ENCODE results near the gene PDE4A. TPM values are rescaled to one million over a fixed set of nuclear protein-coding genes. Genes with fewer than 3 reads are reported as not detected.
"Not testable (repeated sequence)": the region's sequence is repeated elsewhere in the genome, so short reads cannot be mapped to it uniquely, and the experiment has no call there.

Gene PDE4A
- total and polyA plus RNA-seq, 4 donors: 10.3 to 23.6 (median 12.8) TPM

DNA sequence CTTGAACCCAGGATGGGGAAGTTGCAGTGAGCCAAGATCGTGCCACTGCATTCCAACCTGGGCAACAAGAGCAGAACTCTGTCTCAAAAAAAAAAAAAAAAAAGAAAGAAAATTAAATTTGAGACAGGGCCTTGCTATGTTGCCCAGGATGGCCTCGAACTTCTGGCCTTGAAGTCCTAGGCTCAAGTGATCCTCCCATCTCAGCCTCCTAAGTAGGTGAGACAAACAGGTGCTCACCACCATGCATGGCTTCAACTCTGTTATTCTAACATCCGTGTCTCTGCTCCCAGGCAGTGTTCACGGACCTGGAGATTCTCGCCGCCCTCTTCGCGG, 40.3 kb downstream of the PDE4A start:
- Histone ChIP-seq H3K4me1 (ENCODE audit: control insufficient read depth in 5 of 5, insufficient read depth in 5 of 5, low read length in 5 of 5) (peaks cover 0 to 6% (median 0%) of the 10 kb centered on the region in 5 donors), H3K4me3 (no peak overlapping the region), H3K9me3 (ENCODE audit: control insufficient read depth in 4 of 4, insufficient read depth in 3 of 4, low read length in 3 of 4) (no peaks in the 10 kb centered on the region), H3K27ac (ENCODE audit: low read depth in 1 of 2, low read length in 1 of 2) (peak overlapping the region in 1 of 2 donors; percentile 14), H3K36me3 (ENCODE audit: control insufficient read depth in 4 of 4, insufficient read depth in 4 of 4, low read length in 4 of 4) (peaks cover 0 to 25% (median 2%) of the 10 kb centered on the region in 4 donors), H3K27me3 (ENCODE audit: control insufficient read depth in 3 of 3, insufficient read depth in 3 of 3, low read length in 2 of 3) (no peaks in the 10 kb centered on the region), H3K9ac (ENCODE audit: insufficient read depth in 1 of 2, low read length in 2 of 2) (no peak overlapping the region)
- 36 to 51% methylated on average over 8 of the region's 8 CpGs for WGBS, 2 donors
- TF ChIP-seq, protein P1, sequence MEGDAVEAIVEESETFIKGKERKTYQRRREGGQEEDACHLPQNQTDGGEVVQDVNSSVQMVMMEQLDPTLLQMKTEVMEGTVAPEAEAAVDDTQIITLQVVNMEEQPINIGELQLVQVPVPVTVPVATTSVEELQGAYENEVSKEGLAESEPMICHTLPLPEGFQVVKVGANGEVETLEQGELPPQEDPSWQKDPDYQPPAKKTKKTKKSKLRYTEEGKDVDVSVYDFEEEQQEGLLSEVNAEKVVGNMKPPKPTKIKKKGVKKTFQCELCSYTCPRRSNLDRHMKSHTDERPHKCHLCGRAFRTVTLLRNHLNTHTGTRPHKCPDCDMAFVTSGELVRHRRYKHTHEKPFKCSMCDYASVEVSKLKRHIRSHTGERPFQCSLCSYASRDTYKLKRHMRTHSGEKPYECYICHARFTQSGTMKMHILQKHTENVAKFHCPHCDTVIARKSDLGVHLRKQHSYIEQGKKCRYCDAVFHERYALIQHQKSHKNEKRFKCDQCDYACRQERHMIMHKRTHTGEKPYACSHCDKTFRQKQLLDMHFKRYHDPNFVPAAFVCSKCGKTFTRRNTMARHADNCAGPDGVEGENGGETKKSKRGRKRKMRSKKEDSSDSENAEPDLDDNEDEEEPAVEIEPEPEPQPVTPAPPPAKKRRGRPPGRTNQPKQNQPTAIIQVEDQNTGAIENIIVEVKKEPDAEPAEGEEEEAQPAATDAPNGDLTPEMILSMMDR (IDR thresholded peaks at IDR 0.05; ENCODE audit: control extremely low read depth, extremely low read depth): no peak
- no peak for DNase-seq
- ATAC-seq (ENCODE audit: insufficient read depth, low FRiP score): no peak

DNA sequence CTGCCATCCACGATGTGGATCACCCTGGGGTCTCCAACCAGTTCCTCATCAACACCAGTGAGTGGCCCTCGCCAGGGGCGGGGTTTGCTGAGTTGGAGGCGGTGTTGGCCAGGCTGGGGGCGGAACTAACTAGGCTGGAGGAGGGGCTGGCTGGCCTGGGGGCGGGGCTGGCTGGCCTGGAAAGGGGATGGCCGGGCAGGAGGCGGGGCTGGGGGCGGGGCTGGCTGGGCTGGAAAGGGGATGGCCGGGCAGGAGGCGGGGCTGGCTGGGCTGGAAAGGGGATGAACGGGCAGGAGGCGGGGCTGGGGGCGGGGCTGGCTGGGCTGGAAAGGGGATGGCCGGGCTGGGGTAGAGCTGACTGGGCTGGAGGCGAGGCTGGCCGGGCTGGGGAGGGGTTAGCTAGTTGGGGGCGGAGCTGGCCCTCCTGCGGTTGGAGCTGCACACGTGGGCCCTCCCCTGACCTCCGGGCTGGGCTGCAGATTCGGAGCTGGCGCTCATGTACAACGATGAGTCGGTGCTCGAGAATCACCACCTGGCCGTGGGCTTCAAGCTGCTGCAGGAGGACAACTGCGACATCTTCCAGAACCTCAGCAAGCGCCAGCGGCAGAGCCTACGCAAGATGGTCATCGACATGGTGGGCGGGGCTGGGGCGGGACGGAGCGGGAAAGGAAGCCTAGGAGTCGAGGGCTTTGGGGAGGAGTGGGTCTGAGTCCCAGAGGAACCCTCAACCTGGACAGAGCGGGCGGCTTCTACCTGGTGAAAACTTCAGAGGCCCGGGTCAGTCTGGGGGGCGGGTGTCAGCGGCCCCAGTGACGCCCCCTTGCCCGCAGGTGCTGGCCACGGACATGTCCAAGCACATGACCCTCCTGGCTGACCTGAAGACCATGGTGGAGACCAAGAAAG, 41.0 kb downstream of the PDE4A start:
- TF ChIP-seq, protein P1 (IDR thresholded peaks at IDR 0.05; ENCODE audit: control extremely low read depth, extremely low read depth): no peak
- Histone ChIP-seq H3K9ac (ENCODE audit: insufficient read depth in 1 of 2, low read length in 2 of 2) (no peak overlapping the region), H3K36me3 (ENCODE audit: control insufficient read depth in 4 of 4, insufficient read depth in 4 of 4, low read length in 4 of 4) (peaks cover 0 to 25% (median 2%) of the 10 kb centered on the region in 4 donors), H3K4me1 (ENCODE audit: control insufficient read depth in 5 of 5, insufficient read depth in 5 of 5, low read length in 5 of 5) (peaks cover 0 to 6% (median 0%) of the 10 kb centered on the region in 5 donors), H3K4me3 (no peak overlapping the region), H3K27ac (ENCODE audit: low read depth in 1 of 2, low read length in 1 of 2) (peak overlapping the region in 1 of 2 donors; percentile 45), H3K27me3 (ENCODE audit: control insufficient read depth in 3 of 3, insufficient read depth in 3 of 3, low read length in 2 of 3) (no peaks in the 10 kb centered on the region), H3K9me3 (ENCODE audit: control insufficient read depth in 4 of 4, insufficient read depth in 3 of 4, low read length in 3 of 4) (no peaks in the 10 kb centered on the region)
- WGBS, 2 donors: 9 to 13% methylated on average over 37 to 45 of the region's 45 CpGs
- ATAC-seq (ENCODE audit: insufficient read depth, low FRiP score) (peak; percentile 98), DNase-seq (peak; percentile 87 to 97 (median 88))

DNA sequence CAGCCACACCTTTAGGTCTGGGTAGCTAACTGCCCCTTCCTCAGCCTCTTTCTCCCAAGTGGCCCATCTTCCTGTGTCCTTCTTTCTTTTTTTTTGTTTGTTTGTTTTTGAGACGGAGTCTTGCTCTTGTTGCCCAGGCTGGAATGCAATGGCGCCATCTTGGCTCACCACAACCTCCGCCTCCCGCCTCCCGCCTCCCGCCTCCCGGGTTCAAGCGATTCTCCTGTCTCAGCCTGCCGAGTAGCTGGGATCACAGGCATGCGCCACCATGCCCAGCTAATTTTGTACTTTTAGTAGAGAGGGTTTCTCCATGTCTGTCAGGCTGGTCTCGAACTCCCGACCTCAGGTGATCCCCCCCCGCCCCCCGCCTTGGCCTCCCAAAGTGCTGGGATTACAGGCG, 41.7 kb downstream of the PDE4A start:
- H3K9ac ChIP-seq (ENCODE audit: insufficient read depth in 1 of 2, low read length in 2 of 2); H3K4me3 ChIP-seq; H3K27ac ChIP-seq (ENCODE audit: low read depth in 1 of 2, low read length in 1 of 2); H3K27me3 ChIP-seq (ENCODE audit: control insufficient read depth in 3 of 3, insufficient read depth in 3 of 3, low read length in 2 of 3); ATAC-seq (ENCODE audit: insufficient read depth, low FRiP score); H3K9me3 ChIP-seq (ENCODE audit: control insufficient read depth in 4 of 4, insufficient read depth in 3 of 4, low read length in 3 of 4); H3K4me1 ChIP-seq (ENCODE audit: control insufficient read depth in 5 of 5, insufficient read depth in 5 of 5, low read length in 5 of 5); DNase-seq: not testable (repeated sequence)
- whole genome bisulfite sequencing, 2 donors: 93 to 95% methylated on average over 15 of the region's 15 CpGs
- peaks cover 0 to 30% (median 2%) of the 10 kb centered on the region in 4 donors for H3K36me3 ChIP-seq (ENCODE audit: control insufficient read depth in 4 of 4, insufficient read depth in 4 of 4, low read length in 4 of 4)

DNA sequence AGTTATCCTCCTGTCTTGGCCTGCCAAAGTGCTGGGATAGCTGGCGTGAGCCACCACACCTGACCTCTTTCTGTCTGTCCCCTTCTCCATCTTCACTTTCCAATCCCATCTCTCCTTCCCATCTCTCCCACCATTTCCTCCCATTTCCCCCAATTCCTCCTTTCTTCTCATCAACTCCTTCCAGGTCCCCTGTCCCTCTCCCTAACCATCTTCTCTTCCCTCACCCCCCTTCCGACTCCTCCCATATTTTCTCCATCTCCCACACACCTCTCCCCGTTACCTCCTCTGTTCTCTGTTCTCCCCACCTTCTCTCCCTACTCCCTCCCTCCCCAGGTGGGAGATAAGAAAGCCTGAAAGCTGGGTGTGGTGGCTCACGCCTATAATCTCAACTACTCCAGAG, 42.2 kb downstream of the PDE4A start:
- ATAC-seq (ENCODE audit: insufficient read depth, low FRiP score) (no peak), DNase-seq (no peak)
- TF ChIP-seq, protein P1 (IDR thresholded peaks at IDR 0.05; ENCODE audit: control extremely low read depth, extremely low read depth): no peak
- Histone ChIP-seq H3K27me3 (ENCODE audit: control insufficient read depth in 3 of 3, insufficient read depth in 3 of 3, low read length in 2 of 3) (no peaks in the 10 kb centered on the region), H3K36me3 (ENCODE audit: control insufficient read depth in 4 of 4, insufficient read depth in 4 of 4, low read length in 4 of 4) (peaks cover 0 to 32% (median 2%) of the 10 kb centered on the region in 4 donors), H3K9ac (ENCODE audit: insufficient read depth in 1 of 2, low read length in 2 of 2) (no peak overlapping the region), H3K27ac (ENCODE audit: low read depth in 1 of 2, low read length in 1 of 2) (no peak overlapping the region), H3K4me3 (no peak overlapping the region), H3K9me3 (ENCODE audit: control insufficient read depth in 4 of 4, insufficient read depth in 3 of 4, low read length in 3 of 4) (no peaks in the 10 kb centered on the region), H3K4me1 (ENCODE audit: control insufficient read depth in 5 of 5, insufficient read depth in 5 of 5, low read length in 5 of 5) (peaks cover 0 to 6% (median 0%) of the 10 kb centered on the region in 5 donors)
- WGBS, 2 donors: 91 to 98% methylated on average over 4 of the region's 4 CpGs

Measured in lung (tissue), 12 donors.